Neural cell (in vitro differentiated cells): Measurements from ENCODE around the gene ALDH5A1. TPM values are rescaled to one million over a fixed set of nuclear protein-coding genes. Genes with fewer than 3 reads are reported as not detected.

Source experiments
- H2AFZ ChIP-seq: fragments of 200-600, 300-800 bp; sonication (generic), shearing (Covaris generic); 2 replicates; pipeline ENCODE4 v1.6.0; 2014; ENCODE audit warnings: low read depth, mild to moderate bottlenecking, antibody characterized with exemption, low read length, moderate library complexity
- H3F3A ChIP-seq: fragments of 200-600 bp; shearing (Covaris generic); 2 replicates; pipeline ENCODE4 v1.6.1; 2016; ENCODE audit warnings: mild to moderate bottlenecking, moderate library complexity, mixed read lengths, antibody characterized with exemption, low read length; ENCODE audit not compliant: insufficient read depth, poor library complexity, severe bottlenecking
- H3K27ac ChIP-seq: fragments of 200-600, 300-800 bp; sonication (generic), shearing (Covaris generic); 2 replicates; pipeline ENCODE4 v1.5.1; 2014; ENCODE audit warnings: mild to moderate bottlenecking, low read length, moderate library complexity
- H3K27me3 ChIP-seq: fragments of 300-800, 200-600 bp; sonication (generic), shearing (Covaris generic); 2 replicates; pipeline ENCODE4 v1.6.0; 2014; ENCODE audit warnings: mild to moderate bottlenecking, low read depth, low read length, moderate library complexity; ENCODE audit not compliant: insufficient read depth
- H3K36me3 ChIP-seq: fragments of 300-800, 200-600 bp; sonication (generic), shearing (Covaris generic); 2 replicates; pipeline ENCODE4 v1.5.1; 2014; ENCODE audit warnings: mild to moderate bottlenecking, antibody characterized with exemption, low read length, moderate library complexity; ENCODE audit not compliant: insufficient read depth
- H3K4me2 ChIP-seq: fragments of 300-800, 200-600 bp; sonication (generic), shearing (Covaris generic); 2 replicates; pipeline ENCODE4 v1.6.0; 2014; ENCODE audit warnings: mild to moderate bottlenecking, low read length
- H3K4me3 ChIP-seq: fragments of 300-800, 200-600 bp; sonication (generic), shearing (Covaris generic); 2 replicates; pipeline ENCODE4 v1.5.1; 2014; ENCODE audit warnings: mild to moderate bottlenecking, low read length, moderate library complexity
- H3K79me2 ChIP-seq: fragments of 200-600 bp; shearing (Covaris generic); replicated peaks from 2 replicates; pipeline ENCODE4 v1.6.0; 2014; ENCODE audit warnings: mild to moderate bottlenecking, low read length, moderate library complexity; ENCODE audit not compliant: insufficient read depth
- H3K9ac ChIP-seq: fragments of 300-800, 200-600 bp; sonication (generic), shearing (Covaris generic); 2 replicates; pipeline ENCODE4 v1.6.1; 2016; ENCODE audit warnings: mild to moderate bottlenecking, low read length, mixed read lengths
- H3K9me2 ChIP-seq: fragments of 200-600 bp; shearing (Covaris generic); 2 replicates; pipeline ENCODE4 v1.6.1; 2016; ENCODE audit warnings: mild to moderate bottlenecking, low read length, mixed read lengths; ENCODE audit not compliant: insufficient read depth
- H3K9me3 ChIP-seq: fragments of 200-600, 300-800 bp; sonication (generic), shearing (Covaris generic); 2 replicates; pipeline ENCODE4 v1.6.1; 2016; ENCODE audit warnings: mild to moderate bottlenecking, mixed run types, low read length, moderate library complexity, mixed read lengths
- H4K20me1 ChIP-seq: fragments of 200-600 bp; shearing (Covaris generic); 2 replicates; pipeline ENCODE4 v1.6.1; 2016; ENCODE audit warnings: mild to moderate bottlenecking, mixed run types; ENCODE audit not compliant: insufficient read depth
- CTCF ChIP-seq: fragments of 450-650 bp; IDR thresholded peaks from 2 replicates; pipeline ENCODE4 v1.5.1; 2014; ENCODE audit warnings: antibody characterized with exemption, mild to moderate bottlenecking, moderate library complexity; ENCODE audit not compliant: poor library complexity, severe bottlenecking
- EP300 ChIP-seq: fragments of 450-650 bp; conservative IDR thresholded peaks from 2 replicates; pipeline ENCODE4 v1.6.1; 2014; ENCODE audit warnings: antibody characterized with exemption, mild to moderate bottlenecking, moderate library complexity; ENCODE audit not compliant: poor library complexity, severe bottlenecking
- EZH2 ChIP-seq: fragments of 200-600, 300-800 bp; shearing (Covaris generic), sonication (generic); IDR thresholded peaks from 2 replicates; pipeline ENCODE4 v1.6.1; 2014; ENCODE audit warnings: antibody characterized with exemption, low read length, borderline replicate concordance, mild to moderate bottlenecking; ENCODE audit not compliant: insufficient read depth, poor library complexity, severe bottlenecking
- MXI1 ChIP-seq: fragments of 450-650 bp; conservative IDR thresholded peaks from 2 replicates; pipeline ENCODE4 v1.6.1; 2014; ENCODE audit warnings: antibody characterized with exemption, mild to moderate bottlenecking; ENCODE audit not compliant: poor library complexity, severe bottlenecking
- POLR2AphosphoS5 ChIP-seq: IDR thresholded peaks from 2 replicates; pipeline ENCODE4 v1.6.1; 2012
- RAD21 ChIP-seq: fragments of 450-650 bp; conservative IDR thresholded peaks from 2 replicates; pipeline ENCODE4 v1.6.1; 2014; ENCODE audit warnings: antibody characterized with exemption, mild to moderate bottlenecking, moderate library complexity
- SMC3 ChIP-seq: fragments of 450-650 bp; conservative IDR thresholded peaks from 2 replicates; pipeline ENCODE4 v1.6.1; 2014; ENCODE audit warnings: antibody characterized with exemption, mild to moderate bottlenecking, moderate library complexity; ENCODE audit not compliant: poor library complexity
- TAF1 ChIP-seq: IDR thresholded peaks from 2 replicates; pipeline ENCODE4 v1.6.1; 2012; ENCODE audit warnings: low read depth
- polyA plus RNA-seq: library from polyadenylated mRNA; depleted of rRNA; stranded (reverse); fragments of >200 nt; gene quantifications from 2 replicates; pipeline ENCODE4 v1.2.3, GENCODE V29; 2014
- TF ChIP-seq, protein P1 (sequence below): IDR thresholded peaks from 2 replicates; pipeline ENCODE4 v1.6.1; 2012; ENCODE audit warnings: borderline replicate concordance

The ALDH5A1 gene
- polyA plus RNA-seq, 1 donor from 2014 or later = 36.3 TPM

- Histone ChIP-seq H3K4me3 (no peak overlapping the region), H3K9me3 (no peaks in the 10 kb centered on the region), H3K79me2 (no peaks in the 10 kb centered on the region), H3F3A (no peaks in the 10 kb centered on the region), H3K9ac (no peak overlapping the region), H3K36me3 (no peaks in the 10 kb centered on the region), H4K20me1 (no peaks in the 10 kb centered on the region), H3K27me3 (no peaks in the 10 kb centered on the region), H3K27ac (no peak overlapping the region), H3K4me2 (no peak overlapping the region), H2AFZ (no peak overlapping the region), H3K9me2 (no peaks in the 10 kb centered on the region)
- TF ChIP-seq TAF1 = no peak
- TF ChIP-seq EZH2 = no peak
- no peak for TF ChIP-seq SMC3
- no peak for TF ChIP-seq RAD21
- no peak for TF ChIP-seq POLR2AphosphoS5
- no peak for TF ChIP-seq MXI1
- TF ChIP-seq EP300 = no peak
- TF ChIP-seq, protein P1, sequence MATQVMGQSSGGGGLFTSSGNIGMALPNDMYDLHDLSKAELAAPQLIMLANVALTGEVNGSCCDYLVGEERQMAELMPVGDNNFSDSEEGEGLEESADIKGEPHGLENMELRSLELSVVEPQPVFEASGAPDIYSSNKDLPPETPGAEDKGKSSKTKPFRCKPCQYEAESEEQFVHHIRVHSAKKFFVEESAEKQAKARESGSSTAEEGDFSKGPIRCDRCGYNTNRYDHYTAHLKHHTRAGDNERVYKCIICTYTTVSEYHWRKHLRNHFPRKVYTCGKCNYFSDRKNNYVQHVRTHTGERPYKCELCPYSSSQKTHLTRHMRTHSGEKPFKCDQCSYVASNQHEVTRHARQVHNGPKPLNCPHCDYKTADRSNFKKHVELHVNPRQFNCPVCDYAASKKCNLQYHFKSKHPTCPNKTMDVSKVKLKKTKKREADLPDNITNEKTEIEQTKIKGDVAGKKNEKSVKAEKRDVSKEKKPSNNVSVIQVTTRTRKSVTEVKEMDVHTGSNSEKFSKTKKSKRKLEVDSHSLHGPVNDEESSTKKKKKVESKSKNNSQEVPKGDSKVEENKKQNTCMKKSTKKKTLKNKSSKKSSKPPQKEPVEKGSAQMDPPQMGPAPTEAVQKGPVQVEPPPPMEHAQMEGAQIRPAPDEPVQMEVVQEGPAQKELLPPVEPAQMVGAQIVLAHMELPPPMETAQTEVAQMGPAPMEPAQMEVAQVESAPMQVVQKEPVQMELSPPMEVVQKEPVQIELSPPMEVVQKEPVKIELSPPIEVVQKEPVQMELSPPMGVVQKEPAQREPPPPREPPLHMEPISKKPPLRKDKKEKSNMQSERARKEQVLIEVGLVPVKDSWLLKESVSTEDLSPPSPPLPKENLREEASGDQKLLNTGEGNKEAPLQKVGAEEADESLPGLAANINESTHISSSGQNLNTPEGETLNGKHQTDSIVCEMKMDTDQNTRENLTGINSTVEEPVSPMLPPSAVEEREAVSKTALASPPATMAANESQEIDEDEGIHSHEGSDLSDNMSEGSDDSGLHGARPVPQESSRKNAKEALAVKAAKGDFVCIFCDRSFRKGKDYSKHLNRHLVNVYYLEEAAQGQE = no peak
- TF ChIP-seq CTCF = no peak
Measured at GRCh38 chr6:24476631-24477030, 18.1 kb upstream of the ALDH5A1 start.

DNA sequence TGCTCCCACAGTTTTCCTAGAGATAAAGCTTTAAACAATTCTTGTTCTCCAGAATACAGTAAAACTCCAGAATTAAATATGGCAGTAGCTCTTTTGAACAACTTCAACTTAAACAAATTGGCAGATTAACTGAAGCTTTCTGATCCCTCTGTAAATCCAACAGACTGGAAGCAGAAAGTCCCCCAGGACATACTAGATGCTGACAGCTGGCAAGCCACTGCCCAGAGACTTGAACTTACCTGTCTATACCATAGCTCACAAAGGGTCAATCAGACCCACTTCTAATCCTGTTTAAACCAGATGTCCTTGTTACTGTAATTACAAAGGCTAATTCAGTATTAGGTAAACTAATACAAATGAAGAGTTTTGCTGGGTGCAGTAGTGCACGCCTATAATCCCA, 17.7 kb upstream of the ALDH5A1 start:
- Histone ChIP-seq H3K27ac (no peak overlapping the region), H3K9me2 (no peaks in the 10 kb centered on the region), H3K27me3 (no peaks in the 10 kb centered on the region), H3F3A (no peaks in the 10 kb centered on the region), H4K20me1 (no peaks in the 10 kb centered on the region), H3K9ac (no peak overlapping the region), H3K4me2 (no peak overlapping the region), H3K36me3 (no peaks in the 10 kb centered on the region), H2AFZ (no peak overlapping the region), H3K4me3 (no peak overlapping the region), H3K9me3 (no peaks in the 10 kb centered on the region), H3K79me2 (no peaks in the 10 kb centered on the region)
- TF ChIP-seq POLR2AphosphoS5 (no peak), SMC3 (no peak), EP300 (no peak), EZH2 (no peak), TAF1 (no peak), RAD21 (no peak), MXI1 (no peak), CTCF (no peak)
- TF ChIP-seq, protein P1 = no peak
